Stimulated activated CD4-positive, alpha-beta T cell treated with anti-CD3 and anti-CD28 coated beads, Interleukin-15, amount 100 ng/mL, for 24 hours (primary cell): ENCODE measurements around the gene TESK1.
"Not testable (repeated sequence)": the region's sequence is repeated elsewhere in the genome, so short reads cannot be mapped to it uniquely, and the experiment has no call there.

Experiments used
- DNase-seq: peaks from one replicate; pipeline ENCODE4 v3.0.0-alpha.2; 2020

TESK1 gene

GRCh38 chr9:35579659-35580227 lies 25.3 kb upstream of the TESK1 start:
- not testable (repeated sequence) for DNase-seq

GRCh38 chr9:35583521-35583920 lies 21.5 kb upstream of the TESK1 start:
- not testable (repeated sequence) for DNase-seq

GRCh38 chr9:35584681-35585080 lies 20.4 kb upstream of the TESK1 start:
- not testable (repeated sequence) for DNase-seq

GRCh38 chr9:35588506-35588905 lies 16.6 kb upstream of the TESK1 start:
- DNase-seq, result not testable (repeated sequence)

GRCh38 chr9:35593581-35593980 lies 11.5 kb upstream of the TESK1 start:
- no peak for DNase-seq

GRCh38 chr9:35594471-35594870 lies 10.6 kb upstream of the TESK1 start:
- DNase-seq, result no peak

- not testable (repeated sequence) for DNase-seq
Measured at GRCh38 chr9:35596907-35597306, 8.2 kb upstream of the TESK1 start.

GRCh38 chr9:35598866-35599590 lies 6.0 kb upstream of the TESK1 start:
- DNase-seq, result no peak

- DNase-seq, result no peak
Measured at GRCh38 chr9:35599763-35600604, 5.1 kb upstream of the TESK1 start.

- DNase-seq, result peak; percentile 48
Measured at GRCh38 chr9:35603506-35603985, 1.5 kb upstream of the TESK1 start.

- peak; percentile 100 for DNase-seq
Measured at GRCh38 chr9:35603986-35604577, 980 bp upstream of the TESK1 start.

GRCh38 chr9:35605351-35606137 lies 482 bp downstream of the TESK1 start:
- peak; percentile 45 for DNase-seq

- DNase-seq, result no peak
Measured at GRCh38 chr9:35606138-35606504, 1.1 kb downstream of the TESK1 start.

GRCh38 chr9:35606726-35607125 lies 1.7 kb downstream of the TESK1 start:
- no peak for DNase-seq

- DNase-seq, result no peak
Measured at GRCh38 chr9:35608221-35608620, 3.2 kb downstream of the TESK1 start.

GRCh38 chr9:35609001-35609819 lies 4.1 kb downstream of the TESK1 start:
- DNase-seq, result no peak

GRCh38 chr9:35609820-35610163 lies 4.7 kb downstream of the TESK1 start:
- DNase-seq, result no peak

- DNase-seq, result peak; percentile 72
Measured at GRCh38 chr9:35611230-35611797, 6.3 kb downstream of the TESK1 start.

GRCh38 chr9:35612066-35612465 lies 7.0 kb downstream of the TESK1 start:
- not testable (repeated sequence) for DNase-seq

GRCh38 chr9:35612843-35613242 lies 7.8 kb downstream of the TESK1 start:
- no peak for DNase-seq

GRCh38 chr9:35615981-35616680 lies 11.1 kb downstream of the TESK1 start:
- DNase-seq, result no peak
